Spleen (tissue), 7 donors: ENCODE measurements around the gene PRKRIP1.

Experiments
- CTCF ChIP-seq, 11 experiments: fragments of 200-600 bp in 7 of 11; fragments of 450-650 bp in 4 of 11; sonication (generic) in 4 of 11; IDR thresholded peaks in 8 of 11; conservative IDR thresholded peaks in 3 of 11; 1 replicate in 7 of 11; 2 replicates in 4 of 11; pipeline versions ENCODE4 v1.4.0 to v1.8.0; 2016 to 2021; ENCODE audit warnings: antibody characterized with exemption in 11 of 11, inconsistent platforms in 4 of 11, mild to moderate bottlenecking in 1 of 11
- POLR2A ChIP-seq, 3 donors: fragments of 450-650 bp; IDR thresholded peaks; one replicate each; pipeline ENCODE4 v1.5.1; 2017; ENCODE audit warnings: antibody characterized with exemption in 3 of 3, mild to moderate bottlenecking in 1 of 3
- donor health status: DM: no; HTN: no; CAD: no; lungs with moderate emphysema.
- donor health status: DM: no; HTN: no; CAD: no.
- donor health status: DM: no; HTN: no; CAD: no.

DNA sequence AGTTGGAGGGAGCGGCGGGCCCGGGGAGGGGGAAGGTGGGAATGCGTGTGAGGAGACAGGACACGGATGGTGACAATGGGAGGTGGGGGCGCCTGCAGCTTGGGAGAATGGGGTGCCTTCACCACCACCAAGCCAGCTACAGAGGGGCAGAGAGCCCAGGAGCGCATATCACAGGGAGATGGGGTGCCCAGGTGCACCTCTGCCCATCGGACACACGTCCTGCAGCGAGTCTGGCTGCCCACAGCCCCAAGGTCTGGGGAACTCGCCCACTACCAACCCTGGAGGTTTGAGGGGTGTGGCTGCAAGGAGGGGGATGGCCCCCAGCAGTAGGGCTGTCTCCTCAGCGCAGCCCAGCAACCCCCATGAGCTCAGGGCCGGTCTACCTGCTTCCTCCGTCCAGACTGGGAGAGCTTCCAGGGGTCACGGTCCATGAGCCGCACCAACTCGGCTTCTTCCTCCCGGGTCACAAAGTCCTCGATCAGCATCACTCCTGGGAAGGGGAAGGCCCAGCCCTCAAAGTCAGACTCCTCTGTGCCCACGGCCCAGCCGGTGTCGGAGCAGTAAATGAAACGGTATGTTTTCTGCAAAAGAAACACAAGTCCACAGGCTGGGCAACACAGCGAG lies 63.2 kb downstream of the PRKRIP1 start:
- no peak for TF ChIP-seq CTCF (IDR thresholded peaks at IDR 0.05 in 8 of 11, conservative IDR thresholded peaks at IDR 0.05 in 3 of 11)
- TF ChIP-seq POLR2A (IDR thresholded peaks at IDR 0.05), result no peak
